HepG2 (cell line): ENCODE measurements around the gene DUSP23. TPM values are rescaled to one million over a fixed set of nuclear protein-coding genes. Genes with fewer than 3 reads are reported as not detected.

ENCODE experiments used
- CREB3 ChIP-seq: sonication (generic); formaldehyde crosslinking; IDR thresholded peaks from 2 replicates; pipeline ENCODE4 v1.5.0; 2020; ENCODE audit warnings: missing genetic modification reagents
- GMEB2 ChIP-seq: IDR thresholded peaks from 2 replicates; pipeline ENCODE4 v1.6.1; 2016; ENCODE audit warnings: missing biosample characterization, missing genetic modification reagents, low read depth
- KDM6A ChIP-seq: IDR thresholded peaks from 2 replicates; pipeline ENCODE4 v1.6.1; 2016; ENCODE audit warnings: low read depth
- MLXIP ChIP-seq: sonication (generic); formaldehyde crosslinking; IDR thresholded peaks from 2 replicates; pipeline ENCODE4 v1.9.0; 2021; ENCODE audit warnings: missing genetic modification reagents, borderline replicate concordance
- NFATC3 ChIP-seq: sonication (generic); formaldehyde crosslinking; IDR thresholded peaks from 2 replicates; pipeline ENCODE4 v1.5.1; 2020; ENCODE audit warnings: mild to moderate bottlenecking, missing genetic modification reagents
- NFKB2 ChIP-seq: sonication (generic); formaldehyde crosslinking; IDR thresholded peaks from 2 replicates; pipeline ENCODE4 v1.4.0; 2020; ENCODE audit warnings: missing genetic modification reagents, borderline replicate concordance
- PAF1 ChIP-seq: IDR thresholded peaks from 2 replicates; pipeline ENCODE4 v1.6.1; 2016; ENCODE audit warnings: missing genetic modification reagents, missing compliant biosample characterization
- RFX5 ChIP-seq: IDR thresholded peaks from 2 replicates; pipeline ENCODE4 v1.6.1; 2011; ENCODE audit warnings: low read depth, low read length, improper control_type of control experiment
- TAF1 ChIP-seq: sonication (generic); formaldehyde crosslinking; IDR thresholded peaks from 2 replicates; pipeline ENCODE4 v1.4.0; 2020; ENCODE audit warnings: missing genetic modification reagents
- ZBTB14 ChIP-seq: sonication (generic); formaldehyde crosslinking; IDR thresholded peaks from 2 replicates; pipeline ENCODE4 v1.4.0; 2020; ENCODE audit warnings: missing genetic modification reagents
- ZMAT5 ChIP-seq: sonication (generic); formaldehyde crosslinking; IDR thresholded peaks from 2 replicates; pipeline ENCODE4 v1.5.0; 2020; ENCODE audit warnings: mild to moderate bottlenecking, low read depth, missing genetic modification reagents, borderline replicate concordance
- ZNF646 ChIP-seq: sonication (generic); formaldehyde crosslinking; IDR thresholded peaks from 2 replicates; pipeline ENCODE4 v1.9.0; 2021; ENCODE audit warnings: mild to moderate bottlenecking, missing genetic modification reagents
- polyA plus RNA-seq, 8 experiments: library from polyadenylated mRNA; depleted of rRNA in 3 of 8; stranded (reverse) in 7 of 8; unstranded in 1 of 8; fragments of >200 nt; fragmentation: Illumina TruSeq in 4 of 8; extraction: Trizol in 4 of 8; gene quantifications; 2 replicates each; pipeline versions ENCODE4 v1.2.1 to v1.2.3, GENCODE V29; 2011 to 2016; ENCODE audit warnings: low read depth in 4 of 8, missing spikeins in 1 of 8, mixed read lengths in 1 of 8; ENCODE audit not compliant: insufficient read depth in 1 of 8
- total RNA-seq, 5 experiments: library from RNA; depleted of rRNA; stranded (reverse); fragments of >200 nt; fragmentation: Illumina TruSeq; extraction: Trizol; gene quantifications; 2 replicates each; pipeline ENCODE4 v1.2.3, GENCODE V29; 2016; ENCODE audit warnings: low read depth in 1 of 5

The DUSP23 gene
- total and polyA plus RNA-seq, 2 of the 13 experiments (the other 11 are each of a cell fraction or from before 2014, with no cell fraction given), result not detected

- no peak for TF ChIP-seq ZNF646 (CRISPR knock-in tag)
- TF ChIP-seq CREB3 (CRISPR knock-in tag), result no peak
- TF ChIP-seq ZMAT5 (CRISPR knock-in tag), result no peak
- no peak for TF ChIP-seq ZBTB14 (CRISPR knock-in tag)
- no peak for TF ChIP-seq PAF1 (CRISPR knock-in tag)
- TF ChIP-seq NFKB2 (CRISPR knock-in tag), result no peak
- no peak for TF ChIP-seq TAF1 (CRISPR knock-in tag)
- TF ChIP-seq MLXIP (CRISPR knock-in tag), result no peak
- no peak for TF ChIP-seq GMEB2 (CRISPR knock-in tag)
- TF ChIP-seq RFX5, result no peak
- TF ChIP-seq KDM6A (CRISPR knock-in tag), result no peak
- no peak for TF ChIP-seq NFATC3 (CRISPR knock-in tag)
Measured at GRCh38 chr1:159781992-159782391, 1.2 kb downstream of the DUSP23 start (continued).
